HL-60 (cell line): ENCODE measurements around the gene ZBTB46.

ENCODE experiments used
- DNase-seq, 2 experiments: peaks; one replicate each; pipeline ENCODE4 v3.0.0-alpha.2; 2010 to 2020; ENCODE audit warnings: low read depth in 1 of 2, low spot score in 1 of 2
- H3K27ac ChIP-seq: fragments of 250-450 bp; sonication (Bioruptor Pico); replicated peaks from 2 replicates; pipeline ENCODE4 v1.5.1; 2020; ENCODE audit warnings: mild to moderate bottlenecking, moderate library complexity
- H3K27me3 ChIP-seq: fragments of 250-450 bp; sonication (Bioruptor Pico); 2 replicates; pipeline ENCODE4 v1.5.1; 2021; ENCODE audit warnings: mild to moderate bottlenecking, moderate library complexity; ENCODE audit not compliant: insufficient read depth, poor library complexity, severe bottlenecking
- H3K4me3 ChIP-seq: replicated peaks from 2 replicates; pipeline ENCODE4 v1.5.1; 2011; ENCODE audit warnings: mild to moderate bottlenecking, control low read depth, low read length; ENCODE audit not compliant: insufficient read depth
- CTCF ChIP-seq: IDR thresholded peaks from one replicate; pipeline ENCODE4 v1.5.1; 2011; ENCODE audit warnings: low read length, control low read depth, inconsistent platforms; ENCODE audit not compliant: insufficient read depth
- GABPA ChIP-seq: IDR thresholded peaks from 2 replicates; pipeline ENCODE4 v1.6.1; 2012; ENCODE audit warnings: low read depth
- POLR2AphosphoS5 ChIP-seq: IDR thresholded peaks from 2 replicates; pipeline ENCODE4 v1.6.1; 2012; ENCODE audit warnings: low read depth
- SPI1 ChIP-seq: IDR thresholded peaks from 2 replicates; pipeline ENCODE4 v1.6.1; 2012; ENCODE audit warnings: low read depth, mild to moderate bottlenecking, borderline replicate concordance
- TF ChIP-seq, protein P1 (sequence below): IDR thresholded peaks from 2 replicates; pipeline ENCODE4 v1.6.1; 2012; ENCODE audit warnings: low read depth; ENCODE audit not compliant: insufficient replicate concordance

ZBTB46 gene

DNA sequence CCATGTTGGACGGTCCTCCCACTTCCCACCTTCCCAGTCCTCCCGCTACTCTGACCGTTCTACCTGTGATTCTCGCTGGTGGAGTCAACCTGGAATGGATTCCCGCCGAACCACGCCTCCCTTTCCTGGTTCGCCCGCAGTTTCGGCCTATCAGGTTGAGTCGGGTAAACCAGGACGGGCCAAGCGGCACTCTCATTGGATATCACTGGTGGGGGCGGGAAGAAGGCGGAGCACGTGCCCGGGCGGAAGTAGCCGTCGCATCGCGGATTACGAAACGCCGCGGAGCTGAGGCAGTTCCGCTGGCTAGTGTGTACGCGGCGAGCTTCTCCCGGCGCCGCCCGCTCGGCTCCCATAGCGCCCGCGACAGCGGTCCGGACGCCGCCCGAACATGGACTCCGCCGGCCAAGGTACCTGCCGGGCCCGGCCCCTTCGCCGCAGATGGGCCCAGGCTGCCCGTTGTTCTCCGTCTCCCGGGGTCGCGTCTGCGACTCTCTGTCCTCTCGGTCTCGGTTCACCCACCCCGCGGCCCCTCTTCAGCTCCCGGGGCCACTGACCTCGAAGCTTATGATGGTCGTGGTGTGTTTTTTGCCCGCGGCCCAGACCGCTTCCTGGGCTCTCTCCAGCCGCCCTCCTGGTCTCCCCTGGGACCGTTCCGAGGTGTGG lies 34.0 kb upstream of the ZBTB46 start, which contains the start of gene TPD52L2:
TSS of gene TPD52L2 (plus strand) at position 293 of the 663 bp plus-strand sequence. CDS start at position 389, 96 bp downstream.
- peak; percentile 100 for DNase-seq
- Histone ChIP-seq H3K4me3 (peak within 1 kb of the TSS; percentile 86), H3K27me3 (no peaks in the 10 kb centered on the region), H3K27ac (peak within 1 kb of the TSS; percentile 88)
- TF ChIP-seq SPI1 (peak; percentile 73; the same call in 1 of the 2 replicates), CTCF (no peak), POLR2AphosphoS5 (peak; percentile 73), GABPA (peak; percentile 92)
- TF ChIP-seq, protein P1, sequence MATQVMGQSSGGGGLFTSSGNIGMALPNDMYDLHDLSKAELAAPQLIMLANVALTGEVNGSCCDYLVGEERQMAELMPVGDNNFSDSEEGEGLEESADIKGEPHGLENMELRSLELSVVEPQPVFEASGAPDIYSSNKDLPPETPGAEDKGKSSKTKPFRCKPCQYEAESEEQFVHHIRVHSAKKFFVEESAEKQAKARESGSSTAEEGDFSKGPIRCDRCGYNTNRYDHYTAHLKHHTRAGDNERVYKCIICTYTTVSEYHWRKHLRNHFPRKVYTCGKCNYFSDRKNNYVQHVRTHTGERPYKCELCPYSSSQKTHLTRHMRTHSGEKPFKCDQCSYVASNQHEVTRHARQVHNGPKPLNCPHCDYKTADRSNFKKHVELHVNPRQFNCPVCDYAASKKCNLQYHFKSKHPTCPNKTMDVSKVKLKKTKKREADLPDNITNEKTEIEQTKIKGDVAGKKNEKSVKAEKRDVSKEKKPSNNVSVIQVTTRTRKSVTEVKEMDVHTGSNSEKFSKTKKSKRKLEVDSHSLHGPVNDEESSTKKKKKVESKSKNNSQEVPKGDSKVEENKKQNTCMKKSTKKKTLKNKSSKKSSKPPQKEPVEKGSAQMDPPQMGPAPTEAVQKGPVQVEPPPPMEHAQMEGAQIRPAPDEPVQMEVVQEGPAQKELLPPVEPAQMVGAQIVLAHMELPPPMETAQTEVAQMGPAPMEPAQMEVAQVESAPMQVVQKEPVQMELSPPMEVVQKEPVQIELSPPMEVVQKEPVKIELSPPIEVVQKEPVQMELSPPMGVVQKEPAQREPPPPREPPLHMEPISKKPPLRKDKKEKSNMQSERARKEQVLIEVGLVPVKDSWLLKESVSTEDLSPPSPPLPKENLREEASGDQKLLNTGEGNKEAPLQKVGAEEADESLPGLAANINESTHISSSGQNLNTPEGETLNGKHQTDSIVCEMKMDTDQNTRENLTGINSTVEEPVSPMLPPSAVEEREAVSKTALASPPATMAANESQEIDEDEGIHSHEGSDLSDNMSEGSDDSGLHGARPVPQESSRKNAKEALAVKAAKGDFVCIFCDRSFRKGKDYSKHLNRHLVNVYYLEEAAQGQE: no peak

- Histone ChIP-seq H3K27ac (peak overlapping the region; percentile 88), H3K4me3 (peak overlapping the region; percentile 59), H3K27me3 (no peaks in the 10 kb centered on the region)
- TF ChIP-seq, protein P1: peak; percentile 37
- no peak for TF ChIP-seq POLR2AphosphoS5
- DNase-seq: no peak
These were observed 33.5 kb upstream of the ZBTB46 start for GRCh38 chr20:63864545-63864977.

- Histone ChIP-seq H3K4me3 (peak overlapping the region; percentile 59), H3K27me3 (no peaks in the 10 kb centered on the region), H3K27ac (peak overlapping the region; percentile 88)
- peak; percentile 99 for DNase-seq
- TF ChIP-seq, protein P1: no peak
- TF ChIP-seq GABPA: peak; percentile 67
- TF ChIP-seq CTCF: peak; percentile 51
- peak; percentile 87 for TF ChIP-seq POLR2AphosphoS5
- TF ChIP-seq SPI1: peak; percentile 87; the same call in 1 of the 2 replicates
These were observed 32.9 kb upstream of the ZBTB46 start for GRCh38 chr20:63863798-63864544.
